ENCODE results near the gene MAP3K15. TPM values are rescaled to one million over a fixed set of nuclear protein-coding genes. Genes with fewer than 3 reads are reported as not detected.

Gene MAP3K15
- total RNA-seq, 1 donor from 2014 or later = 0.22 TPM

GRCh38 chrX:19354625-19355024 is 160.7 kb downstream of the MAP3K15 start:
- H3K36me3 Mint-ChIP-seq (ENCODE audit: low read depth) = peaks cover 30% of the 10 kb centered on the region
- H3K27ac Mint-ChIP-seq (ENCODE audit: unreplicated experiment) = no peak overlapping the region
- H3K9me3 Mint-ChIP-seq (ENCODE audit: low read depth) = peaks cover 27% of the 10 kb centered on the region
- no peaks in the 10 kb centered on the region for H3K27me3 Mint-ChIP-seq (ENCODE audit: low read depth)
- no peaks in the 10 kb centered on the region for H3K4me1 Mint-ChIP-seq (ENCODE audit: low read depth)
- TF ChIP-seq, protein P1, sequence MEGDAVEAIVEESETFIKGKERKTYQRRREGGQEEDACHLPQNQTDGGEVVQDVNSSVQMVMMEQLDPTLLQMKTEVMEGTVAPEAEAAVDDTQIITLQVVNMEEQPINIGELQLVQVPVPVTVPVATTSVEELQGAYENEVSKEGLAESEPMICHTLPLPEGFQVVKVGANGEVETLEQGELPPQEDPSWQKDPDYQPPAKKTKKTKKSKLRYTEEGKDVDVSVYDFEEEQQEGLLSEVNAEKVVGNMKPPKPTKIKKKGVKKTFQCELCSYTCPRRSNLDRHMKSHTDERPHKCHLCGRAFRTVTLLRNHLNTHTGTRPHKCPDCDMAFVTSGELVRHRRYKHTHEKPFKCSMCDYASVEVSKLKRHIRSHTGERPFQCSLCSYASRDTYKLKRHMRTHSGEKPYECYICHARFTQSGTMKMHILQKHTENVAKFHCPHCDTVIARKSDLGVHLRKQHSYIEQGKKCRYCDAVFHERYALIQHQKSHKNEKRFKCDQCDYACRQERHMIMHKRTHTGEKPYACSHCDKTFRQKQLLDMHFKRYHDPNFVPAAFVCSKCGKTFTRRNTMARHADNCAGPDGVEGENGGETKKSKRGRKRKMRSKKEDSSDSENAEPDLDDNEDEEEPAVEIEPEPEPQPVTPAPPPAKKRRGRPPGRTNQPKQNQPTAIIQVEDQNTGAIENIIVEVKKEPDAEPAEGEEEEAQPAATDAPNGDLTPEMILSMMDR (IDR thresholded peaks at IDR 0.05) = no peak
- H3K4me3 Mint-ChIP-seq (ENCODE audit: unreplicated experiment) = no peak overlapping the region
- DNase-seq (ENCODE audit: low spot score) = no peak

DNA sequence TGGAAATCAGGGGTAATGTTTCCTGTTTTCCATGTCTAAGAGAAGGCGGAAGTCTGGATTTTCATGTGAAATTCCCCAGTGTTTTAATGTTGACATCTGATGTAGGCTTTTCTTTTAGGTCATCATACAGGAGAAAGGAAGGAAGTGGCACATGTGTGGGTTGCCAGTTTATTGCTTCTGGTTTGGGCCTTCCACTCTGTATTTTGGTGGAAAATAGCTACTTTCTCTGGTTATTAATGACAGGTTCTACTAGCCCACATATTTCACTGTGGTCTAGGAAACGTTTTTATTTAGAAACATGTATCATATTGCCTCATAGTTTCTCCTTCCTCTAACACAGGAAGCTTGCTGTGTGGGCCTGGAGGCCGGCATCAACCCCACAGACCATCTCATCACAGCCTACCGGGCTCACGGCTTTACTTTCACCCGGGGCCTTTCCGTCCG is 164.3 kb downstream of the MAP3K15 start:
- peaks cover 14% of the 10 kb centered on the region for H3K9me3 Mint-ChIP-seq (ENCODE audit: low read depth)
- no peak for DNase-seq (ENCODE audit: low spot score)
- TF ChIP-seq, protein P1 (IDR thresholded peaks at IDR 0.05) = no peak
- H3K36me3 Mint-ChIP-seq (ENCODE audit: low read depth) = peaks cover 22% of the 10 kb centered on the region
- no peak overlapping the region for H3K4me3 Mint-ChIP-seq (ENCODE audit: unreplicated experiment)
- H3K27me3 Mint-ChIP-seq (ENCODE audit: low read depth) = no peaks in the 10 kb centered on the region
- H3K4me1 Mint-ChIP-seq (ENCODE audit: low read depth) = peaks cover 6% of the 10 kb centered on the region
- no peak overlapping the region for H3K27ac Mint-ChIP-seq (ENCODE audit: unreplicated experiment)

DNA sequence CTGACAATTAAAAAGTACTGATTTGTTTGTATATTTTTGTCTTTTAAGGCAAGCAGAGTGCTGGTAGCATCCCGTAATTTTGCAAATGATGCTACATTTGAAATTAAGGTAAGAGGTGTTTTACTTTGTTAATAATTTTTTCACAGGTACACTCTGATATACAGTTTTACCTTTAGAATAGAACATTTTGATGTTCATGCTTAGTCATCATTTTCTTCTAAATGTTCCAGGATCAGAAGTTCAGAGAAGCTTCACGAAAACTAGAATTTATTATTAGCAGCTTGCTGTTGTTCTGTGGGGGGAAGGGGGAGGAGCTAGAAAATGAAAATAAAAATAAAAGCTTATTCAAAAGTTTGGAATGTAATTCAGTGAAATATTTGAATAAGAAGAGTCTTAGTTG is 166.0 kb downstream of the MAP3K15 start:
- TF ChIP-seq, protein P1 (IDR thresholded peaks at IDR 0.05) = no peak
- peaks cover 16% of the 10 kb centered on the region for H3K36me3 Mint-ChIP-seq (ENCODE audit: low read depth)
- peaks cover 10% of the 10 kb centered on the region for H3K9me3 Mint-ChIP-seq (ENCODE audit: low read depth)
- H3K4me3 Mint-ChIP-seq (ENCODE audit: unreplicated experiment) = no peak overlapping the region
- H3K27ac Mint-ChIP-seq (ENCODE audit: unreplicated experiment) = no peak overlapping the region
- H3K4me1 Mint-ChIP-seq (ENCODE audit: low read depth) = peaks cover 12% of the 10 kb centered on the region
- H3K27me3 Mint-ChIP-seq (ENCODE audit: low read depth) = no peaks in the 10 kb centered on the region
- DNase-seq (ENCODE audit: low spot score) = no peak

DNA sequence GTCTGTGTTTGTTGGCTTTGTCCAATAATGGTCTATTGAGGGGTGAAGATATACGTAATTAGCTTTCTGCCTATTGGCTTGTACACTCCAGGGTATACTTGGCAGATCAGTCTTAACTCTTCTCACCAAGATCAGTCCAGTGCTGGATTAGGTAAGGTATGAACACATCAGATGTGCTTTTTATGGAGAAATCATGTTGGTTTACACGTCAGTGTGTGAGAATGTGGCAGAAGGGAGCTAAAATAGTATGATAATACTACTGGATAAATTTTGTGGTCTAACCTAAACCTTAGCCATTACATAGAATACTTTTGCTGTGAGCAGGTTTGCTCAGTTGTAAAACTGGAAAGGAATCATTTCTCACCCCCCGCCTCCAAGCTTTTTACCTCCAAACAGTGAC is 167.4 kb downstream of the MAP3K15 start:
- Mint-ChIP-seq H3K27me3 (ENCODE audit: low read depth) (no peaks in the 10 kb centered on the region), H3K9me3 (ENCODE audit: low read depth) (peaks cover 10% of the 10 kb centered on the region), H3K36me3 (ENCODE audit: low read depth) (peaks cover 16% of the 10 kb centered on the region), H3K4me1 (ENCODE audit: low read depth) (peaks cover 16% of the 10 kb centered on the region), H3K4me3 (ENCODE audit: unreplicated experiment) (no peak overlapping the region), H3K27ac (ENCODE audit: unreplicated experiment) (no peak overlapping the region)
- no peak for DNase-seq (ENCODE audit: low spot score)
- TF ChIP-seq, protein P1 (IDR thresholded peaks at IDR 0.05) = no peak

DNA sequence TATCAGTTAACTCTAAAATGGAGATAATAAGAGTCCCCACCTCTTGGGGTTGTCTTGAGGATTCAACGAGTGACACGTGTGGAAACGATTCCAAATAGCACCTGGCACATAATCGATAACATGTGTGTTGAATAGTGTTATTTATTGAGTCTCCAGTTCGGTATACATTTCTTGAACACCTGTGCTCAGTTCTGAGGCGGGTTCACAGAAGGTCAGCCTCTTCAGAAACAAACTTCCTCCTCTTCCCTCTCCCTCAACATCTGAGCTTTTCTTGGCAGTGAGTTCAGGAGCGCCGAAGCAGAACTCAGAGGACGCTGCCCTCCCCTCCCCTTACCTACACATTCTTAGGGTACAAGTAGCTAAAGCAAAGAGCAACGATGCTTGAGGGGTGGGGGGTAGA is 170.6 kb downstream of the MAP3K15 start:
- TF ChIP-seq, protein P1 (IDR thresholded peaks at IDR 0.05) = no peak
- Mint-ChIP-seq H3K4me3 (ENCODE audit: unreplicated experiment) (peak overlapping the region; percentile 79), H3K4me1 (ENCODE audit: low read depth) (peaks cover 26% of the 10 kb centered on the region), H3K27ac (ENCODE audit: unreplicated experiment) (no peak overlapping the region), H3K9me3 (ENCODE audit: low read depth) (peaks cover 6% of the 10 kb centered on the region), H3K27me3 (ENCODE audit: low read depth) (no peaks in the 10 kb centered on the region), H3K36me3 (ENCODE audit: low read depth) (peaks cover 2% of the 10 kb centered on the region)
- no peak for DNase-seq (ENCODE audit: low spot score)

Measured in chondrocyte (in vitro differentiated cells).